ENCODE results near the gene FNDC11. TPM values are rescaled to one million over a fixed set of nuclear protein-coding genes. Genes with fewer than 3 reads are reported as not detected.

Gene FNDC11
- total and polyA plus RNA-seq, 2 of the 13 experiments (the other 11 are each of a cell fraction or from before 2014, with no cell fraction given) = 0.07 TPM; not detected in 1

- TF ChIP-seq ZNF501 (CRISPR knock-in tag; IDR thresholded peaks at IDR 0.05) (peak; percentile 81), MAX (IDR thresholded peaks at IDR 0.05) (peak; percentile 92), PRMT3 (CRISPR knock-in tag; IDR thresholded peaks at IDR 0.05; ENCODE audit: borderline replicate concordance, low read depth) (no peak), ZNF335 (CRISPR knock-in tag; IDR thresholded peaks at IDR 0.05) (0 out of 2 replicates have a peak, but pooled peaks have one; percentile 28), ZKSCAN5 (CRISPR knock-in tag; IDR thresholded peaks at IDR 0.05) (no peak), ZNF558 (CRISPR knock-in tag; IDR thresholded peaks at IDR 0.05; ENCODE audit: borderline replicate concordance) (peak; percentile 51; the same call in 1 of the 2 replicates), NFKB2 (CRISPR knock-in tag; IDR thresholded peaks at IDR 0.05; ENCODE audit: borderline replicate concordance) (peak; percentile 85; the same call in 1 of the 2 replicates), ZBTB39 (CRISPR knock-in tag; IDR thresholded peaks at IDR 0.05) (no peak), ZSCAN30 (CRISPR knock-in tag; IDR thresholded peaks at IDR 0.05) (no peak), ZSCAN29 (CRISPR knock-in tag; conservative IDR thresholded peaks at IDR 0.05) (0 out of 2 replicates have a peak, but pooled peaks have one; percentile 26), AHDC1 (CRISPR knock-in tag; IDR thresholded peaks at IDR 0.05; ENCODE audit: borderline replicate concordance) (0 out of 2 replicates have a peak, but pooled peaks have one; percentile 27), ZNF704 (CRISPR knock-in tag; IDR thresholded peaks at IDR 0.05; ENCODE audit: borderline replicate concordance) (0 out of 2 replicates have a peak, but pooled peaks have one; percentile 36), IKZF5 (CRISPR knock-in tag; IDR thresholded peaks at IDR 0.05) (peak; percentile 50; the same call in 1 of the 2 replicates), ZNF232 (CRISPR knock-in tag; IDR thresholded peaks at IDR 0.05; ENCODE audit: borderline replicate concordance) (peak; percentile 88), DNMT3B (CRISPR knock-in tag; conservative IDR thresholded peaks at IDR 0.05) (0 out of 2 replicates have a peak, but pooled peaks have one; percentile 51), ZFY (CRISPR knock-in tag; IDR thresholded peaks at IDR 0.05) (peak; percentile 53)
Measured at GRCh38 chr20:63577317-63577894, 23.4 kb downstream of the FNDC11 start (continued).

Data from HepG2 (cell line).